Midbrain (tissue), 1 donor: ENCODE results near the gene ATG4D.
"Not testable (repeated sequence)": the region's sequence is repeated elsewhere in the genome, so short reads cannot be mapped to it uniquely, and the experiment has no call there.

ENCODE experiments used
- DNase-seq: peaks from one replicate; lab custom pipeline; 2025; lab: John Stamatoyannopoulos, UW

ATG4D gene

GRCh38 chr19:10519421-10519820 lies 24.3 kb upstream of the ATG4D start:
- no peak for DNase-seq

- no peak for DNase-seq
Measured at GRCh38 chr19:10520652-10521318, 22.9 kb upstream of the ATG4D start.

- no peak for DNase-seq
Measured at GRCh38 chr19:10521461-10522171, 22.1 kb upstream of the ATG4D start.

GRCh38 chr19:10523135-10523636 lies 20.5 kb upstream of the ATG4D start:
- no peak for DNase-seq

GRCh38 chr19:10525636-10526035 lies 18.1 kb upstream of the ATG4D start:
- DNase-seq: no peak

- not testable (repeated sequence) for DNase-seq
Measured at GRCh38 chr19:10526887-10527286, 16.8 kb upstream of the ATG4D start.

GRCh38 chr19:10532457-10532856 lies 11.2 kb upstream of the ATG4D start:
- DNase-seq: no peak

GRCh38 chr19:10533646-10534386 lies 9.9 kb upstream of the ATG4D start:
- no peak for DNase-seq

GRCh38 chr19:10535613-10536012 lies 8.1 kb upstream of the ATG4D start:
- no peak for DNase-seq

GRCh38 chr19:10537668-10538067 lies 6.0 kb upstream of the ATG4D start:
- no peak for DNase-seq

- no peak for DNase-seq
Measured at GRCh38 chr19:10538204-10538983, 5.3 kb upstream of the ATG4D start.

GRCh38 chr19:10539016-10539415 lies 4.7 kb upstream of the ATG4D start:
- not testable (repeated sequence) for DNase-seq

- DNase-seq: no peak
Measured at GRCh38 chr19:10543059-10543419, 665 bp upstream of the ATG4D start.

GRCh38 chr19:10544242-10544752 lies 593 bp downstream of the ATG4D start:
- no peak for DNase-seq

- DNase-seq: no peak
Measured at GRCh38 chr19:10544753-10545251, 1.1 kb downstream of the ATG4D start.

- DNase-seq: no peak
Measured at GRCh38 chr19:10546817-10547216, 3.1 kb downstream of the ATG4D start.

GRCh38 chr19:10548746-10549276 lies 5.1 kb downstream of the ATG4D start:
- no peak for DNase-seq

GRCh38 chr19:10549733-10550132 lies 6.0 kb downstream of the ATG4D start:
- DNase-seq: no peak

- DNase-seq: no peak
Measured at GRCh38 chr19:10550336-10550735, 6.6 kb downstream of the ATG4D start.

GRCh38 chr19:10551006-10551405 lies 7.3 kb downstream of the ATG4D start:
- not testable (repeated sequence) for DNase-seq

GRCh38 chr19:10551698-10552301 lies 8.1 kb downstream of the ATG4D start:
- no peak for DNase-seq
